Activated T-cell treated with anti-CD3 and anti-CD28 coated beads, Interleukin-2, amount 50 U/mL, for 48 hours (primary cell): ENCODE data around the gene BACH2.

Source experiments
- DNase-seq, 2 experiments: peaks; one replicate each; pipeline ENCODE4 v3.0.0-alpha.2; 2020

BACH2 gene

GRCh38 chr6:90277302-90278011, 19.2 kb downstream of the BACH2 start:
- DNase-seq, result no peak

GRCh38 chr6:90274451-90275030, 22.1 kb downstream of the BACH2 start:
- DNase-seq, result peak; percentile 87 to 90

GRCh38 chr6:90273863-90274262, 22.8 kb downstream of the BACH2 start:
- DNase-seq, result no peak

GRCh38 chr6:90272895-90273294, 23.7 kb downstream of the BACH2 start:
- DNase-seq, result no peak

GRCh38 chr6:90271831-90272230, 24.8 kb downstream of the BACH2 start:
- no peak for DNase-seq

GRCh38 chr6:90269334-90269733, 27.3 kb downstream of the BACH2 start:
- DNase-seq, result no peak

- DNase-seq, result no peak
Observed at GRCh38 chr6:90268178-90268577, 28.5 kb downstream of the BACH2 start.

GRCh38 chr6:90266905-90267621, 29.6 kb downstream of the BACH2 start:
- no peak for DNase-seq

GRCh38 chr6:90264561-90264960, 32.1 kb downstream of the BACH2 start:
- no peak for DNase-seq

GRCh38 chr6:90263633-90264032, 33.0 kb downstream of the BACH2 start:
- DNase-seq, result no peak

GRCh38 chr6:90261801-90262200, 34.8 kb downstream of the BACH2 start:
- DNase-seq, result no peak

GRCh38 chr6:90257486-90257738, 39.2 kb downstream of the BACH2 start:
- no peak for DNase-seq

GRCh38 chr6:90256698-90257485, 39.8 kb downstream of the BACH2 start:
- DNase-seq, result no peak

- no peak for DNase-seq
Observed at GRCh38 chr6:90253631-90254030, 43.0 kb downstream of the BACH2 start.

GRCh38 chr6:90251295-90251992, 45.2 kb downstream of the BACH2 start:
- DNase-seq, result no peak

GRCh38 chr6:90250405-90250804, 46.2 kb downstream of the BACH2 start:
- no peak for DNase-seq

- DNase-seq, result peak; percentile 65 to 69
Observed at GRCh38 chr6:90249458-90249857, 47.2 kb downstream of the BACH2 start.

GRCh38 chr6:90249034-90249433, 47.6 kb downstream of the BACH2 start:
- no peak for DNase-seq

- no peak for DNase-seq
Observed at GRCh38 chr6:90247262-90247661, 49.4 kb downstream of the BACH2 start.

GRCh38 chr6:90241229-90241880, 55.3 kb downstream of the BACH2 start:
- no peak for DNase-seq

GRCh38 chr6:90238496-90239266, 58.0 kb downstream of the BACH2 start:
- no peak for DNase-seq
